Measurements from ENCODE around the gene IL1RAPL2.
"Not testable (repeated sequence)": the region's sequence is repeated elsewhere in the genome, so short reads cannot be mapped to it uniquely, and the experiment has no call there.

The IL1RAPL2 gene

DNA sequence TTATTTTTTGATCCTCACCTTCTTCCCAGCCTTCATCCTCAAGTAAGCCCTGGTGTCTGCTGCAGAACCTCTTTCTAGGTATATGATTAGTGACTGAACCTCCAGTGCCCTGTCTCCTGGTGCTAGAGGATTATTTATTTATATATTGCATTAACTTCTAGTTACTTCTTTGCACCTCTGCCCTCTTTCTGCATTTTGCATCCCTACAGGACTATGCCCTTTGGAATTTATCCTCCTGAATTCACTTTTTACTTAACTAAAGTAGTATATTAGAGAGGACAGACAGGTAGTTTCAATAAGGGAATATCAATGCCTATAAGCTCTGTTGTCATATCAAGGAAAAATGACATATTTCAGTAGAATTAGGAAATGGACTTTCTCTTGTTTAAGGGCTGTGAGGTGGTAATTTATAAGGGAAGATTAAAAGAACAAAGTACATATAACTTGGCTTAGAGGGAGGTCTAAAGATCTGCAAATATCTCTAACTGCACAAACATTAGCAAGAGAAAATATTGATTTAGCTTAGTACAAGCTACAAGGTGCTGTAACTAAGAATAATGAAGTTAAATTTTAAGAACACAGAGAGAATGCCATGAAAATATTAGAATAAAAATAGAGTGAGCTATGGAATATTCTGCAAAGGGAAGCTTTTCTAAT, 472.8 kb downstream of the IL1RAPL2 start:
- no peak for DNase-seq

DNA sequence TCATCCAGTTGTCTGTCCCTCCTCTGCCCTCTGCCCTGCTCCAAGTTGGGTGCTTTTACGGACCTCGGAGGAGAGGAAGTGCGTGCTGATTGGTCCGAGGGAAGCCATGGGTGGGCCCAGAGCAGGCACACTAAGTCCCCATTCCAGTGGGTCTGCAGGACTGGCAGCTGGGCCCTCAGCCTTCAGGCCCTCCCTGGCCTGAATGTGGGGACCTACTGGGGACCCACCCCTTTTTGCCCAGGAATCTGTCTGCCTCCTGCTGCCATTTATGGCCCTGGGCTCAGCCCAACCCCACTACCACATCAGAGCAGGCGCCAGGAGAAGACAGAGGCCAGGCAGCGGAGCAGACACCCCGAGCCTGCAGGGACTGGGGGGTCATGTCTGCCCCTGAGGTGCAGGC, 484.9 kb downstream of the IL1RAPL2 start:
- no peak for DNase-seq

DNA sequence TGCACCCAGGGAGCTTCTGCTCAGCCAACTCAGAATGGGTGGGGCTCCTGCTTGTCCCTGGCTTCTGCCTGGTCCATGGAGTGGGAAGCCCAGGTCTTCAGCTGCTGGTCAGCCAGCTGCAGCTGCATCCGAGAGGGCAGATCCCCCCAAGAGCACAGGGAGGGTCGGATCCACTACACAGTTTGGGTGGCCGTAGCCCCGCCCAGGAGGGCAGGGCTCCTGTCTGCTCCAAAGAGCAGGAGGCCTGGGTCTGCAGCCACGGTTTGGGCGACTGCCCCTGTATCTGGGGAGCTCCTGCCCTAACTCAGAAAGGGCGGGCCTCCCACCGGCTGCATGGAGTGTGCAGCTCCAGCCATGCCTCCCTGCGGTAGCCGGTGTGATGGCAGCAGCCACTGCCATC, 485.4 kb downstream of the IL1RAPL2 start:
- no peak for DNase-seq

DNA sequence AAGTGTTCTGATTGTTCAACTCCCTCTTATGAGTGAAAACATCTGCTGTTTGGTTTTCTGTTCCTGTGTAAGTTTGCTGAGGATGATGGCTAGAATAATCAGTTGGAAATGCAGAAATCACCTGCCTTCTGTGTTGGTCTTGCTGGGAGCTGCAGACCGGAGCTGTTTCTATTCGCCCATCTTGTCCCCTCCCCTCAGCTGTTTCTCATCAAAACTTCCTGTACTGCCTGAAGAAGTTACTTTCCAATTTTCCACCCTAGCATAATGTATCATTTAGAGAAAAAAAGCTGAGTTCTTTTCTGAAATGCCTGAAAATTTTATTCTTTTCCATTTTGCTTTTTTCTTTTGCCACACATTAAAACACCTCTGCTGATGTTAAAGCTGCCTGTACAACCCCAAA, 486.9 kb downstream of the IL1RAPL2 start:
- DNase-seq: no peak

DNA sequence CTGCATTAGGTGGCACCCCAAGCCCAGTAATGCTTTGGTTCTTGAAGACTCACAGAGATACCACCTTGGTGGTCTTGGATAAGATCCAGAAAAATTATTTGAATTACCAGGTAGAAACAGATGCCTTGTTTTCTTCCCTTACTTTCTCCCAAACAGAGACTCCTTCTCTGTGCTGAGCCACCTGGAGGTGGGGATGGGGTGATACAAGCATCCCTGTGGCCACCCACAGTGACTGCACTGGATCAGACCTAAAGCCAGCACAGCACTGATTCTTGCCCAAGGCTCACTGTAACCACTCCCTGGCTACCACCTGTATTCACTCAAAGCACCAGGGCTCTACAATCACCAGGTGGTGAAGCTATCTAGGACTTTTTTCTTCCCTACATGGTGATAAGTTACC, 497.7 kb downstream of the IL1RAPL2 start:
- DNase-seq: no peak

DNA sequence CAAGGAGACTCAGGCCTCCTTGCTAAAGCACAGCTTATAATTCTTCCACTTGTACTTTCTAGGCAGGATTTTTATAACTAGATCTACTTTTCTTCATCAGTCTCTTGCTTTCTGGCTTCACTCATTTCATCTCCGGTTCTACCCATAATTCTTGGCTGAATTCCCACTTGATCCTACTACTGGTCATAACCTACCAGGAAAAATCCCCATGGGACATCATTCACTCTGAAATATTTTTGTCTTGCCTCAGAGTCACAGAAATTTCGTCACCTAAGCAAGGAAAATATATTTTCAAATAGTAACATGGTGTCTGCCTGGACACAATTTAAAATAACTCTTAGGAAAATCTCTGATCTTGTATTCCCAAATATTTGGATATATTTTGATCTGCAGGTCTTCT, 532.2 kb downstream of the IL1RAPL2 start:
- DNase-seq: no peak

DNA sequence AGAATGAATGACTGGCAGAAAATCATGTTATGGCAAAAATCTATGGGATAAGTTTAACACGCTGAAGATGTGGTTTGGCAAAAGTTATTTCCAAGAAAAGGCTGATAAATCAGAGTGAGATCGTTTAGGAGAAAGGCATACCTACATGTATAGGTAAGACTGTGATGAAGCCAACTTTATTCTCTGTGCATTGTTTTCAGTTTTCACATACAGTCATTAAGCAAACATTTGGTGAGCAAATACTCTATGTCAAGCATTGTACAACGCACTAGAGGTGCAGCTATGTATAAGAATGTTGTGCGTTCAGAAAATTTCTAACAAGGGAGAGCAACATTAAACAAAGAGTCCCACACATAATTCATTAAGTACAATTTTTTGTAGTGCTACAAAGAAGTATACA, 532.8 kb downstream of the IL1RAPL2 start:
- no peak for DNase-seq

DNA sequence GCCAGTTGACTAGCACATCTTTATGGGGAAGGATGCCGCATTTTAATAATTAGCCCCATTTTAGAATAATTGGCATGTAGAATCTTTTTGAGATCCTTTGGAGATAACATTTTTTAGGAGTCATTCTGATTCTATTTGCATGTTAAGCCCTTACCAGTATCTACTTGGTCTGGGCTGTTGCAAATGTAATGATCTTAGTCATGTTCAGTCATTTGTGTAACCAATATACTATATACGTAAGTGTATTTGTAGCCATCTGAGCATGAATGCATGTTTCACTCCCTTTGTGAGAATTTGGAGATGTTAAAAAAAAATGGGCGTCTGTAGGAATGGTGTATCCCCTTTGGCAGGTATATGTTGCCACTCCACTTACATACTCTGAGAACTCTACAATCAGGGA, 535.4 kb downstream of the IL1RAPL2 start:
- DNase-seq: no peak

DNA sequence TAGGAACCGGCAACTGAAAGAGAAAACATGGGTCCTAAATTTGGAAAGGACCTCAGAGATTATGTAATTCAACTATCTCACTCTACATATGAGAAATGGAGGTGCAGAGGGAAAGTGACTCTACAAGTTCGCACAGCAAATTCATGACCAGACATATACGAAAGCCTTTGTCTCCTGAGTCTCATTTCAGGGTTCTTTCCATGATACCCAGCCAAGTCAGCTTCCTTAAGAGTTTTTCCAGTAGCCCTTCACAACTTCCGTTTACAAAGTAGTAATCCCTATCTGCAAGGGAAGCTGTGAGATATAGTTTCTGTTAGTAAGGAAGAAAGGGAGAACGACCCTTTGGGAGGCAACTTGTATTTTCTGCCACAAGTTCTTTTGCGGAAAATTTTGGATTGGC, 543.9 kb downstream of the IL1RAPL2 start:
- no peak for DNase-seq

DNA sequence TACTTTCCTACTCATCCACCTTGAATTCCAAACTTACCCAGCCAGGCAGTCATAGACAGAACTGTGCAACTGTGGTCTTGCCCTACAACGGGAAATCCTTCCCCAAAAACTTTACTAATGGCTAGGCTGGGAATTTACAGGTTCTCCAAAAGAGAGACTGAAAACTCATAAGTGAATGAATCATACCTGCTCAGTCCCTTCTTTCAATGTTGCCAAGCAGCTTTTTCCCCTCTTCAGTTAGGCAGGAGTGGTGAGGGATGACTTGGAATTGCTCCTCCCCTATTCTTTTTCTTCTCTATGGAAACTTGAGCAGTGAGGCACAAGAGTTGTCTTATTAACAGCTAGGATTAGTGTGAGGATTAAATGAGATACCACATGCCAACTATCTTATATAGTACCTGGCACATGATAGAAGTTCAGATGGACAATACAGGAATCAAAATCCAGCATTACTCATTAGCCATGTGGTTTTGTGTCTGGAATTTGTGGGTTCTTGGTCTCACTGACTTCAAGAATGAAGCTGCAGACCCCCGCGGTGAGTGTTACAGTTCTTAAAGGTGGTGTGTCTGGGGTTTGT, 548.6 kb downstream of the IL1RAPL2 start:
- DNase-seq: no peak

DNA sequence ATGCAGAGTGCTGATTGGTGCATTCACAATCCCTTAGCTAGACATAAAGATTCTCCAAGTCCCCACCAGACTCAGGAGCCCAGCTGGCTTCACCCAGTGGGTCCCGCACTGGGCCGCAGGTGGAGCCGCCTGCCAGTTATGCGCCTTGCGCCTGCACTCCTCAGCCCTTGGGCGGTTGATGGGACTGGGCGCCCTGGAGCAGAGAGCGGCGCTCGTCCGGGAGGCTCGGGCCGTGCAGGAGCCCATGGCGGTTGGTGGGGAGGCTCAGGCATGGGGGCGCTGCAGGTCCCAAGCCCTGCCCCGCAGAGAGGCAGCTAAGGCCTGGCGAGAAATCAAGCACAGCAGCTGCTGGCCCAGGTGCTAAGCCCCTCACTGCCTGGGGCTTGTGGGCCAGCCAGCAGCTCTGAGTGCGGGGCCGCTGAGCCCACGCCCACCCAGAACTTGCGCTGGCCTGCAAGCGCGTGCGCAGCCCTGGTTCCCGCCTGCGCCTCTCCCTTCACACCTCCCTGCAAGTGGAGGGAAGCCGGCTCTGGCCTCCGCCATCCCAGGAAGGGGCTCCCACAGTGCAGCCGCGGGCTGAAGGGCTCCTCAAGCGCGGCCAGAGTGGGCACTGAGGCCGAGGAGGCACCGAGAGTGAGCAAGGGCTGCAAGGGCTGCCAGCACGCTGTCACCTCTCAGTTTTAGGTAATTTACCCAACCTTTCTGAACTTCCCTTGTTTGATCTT, 549.8 kb downstream of the IL1RAPL2 start:
- not testable (repeated sequence) for DNase-seq

DNA sequence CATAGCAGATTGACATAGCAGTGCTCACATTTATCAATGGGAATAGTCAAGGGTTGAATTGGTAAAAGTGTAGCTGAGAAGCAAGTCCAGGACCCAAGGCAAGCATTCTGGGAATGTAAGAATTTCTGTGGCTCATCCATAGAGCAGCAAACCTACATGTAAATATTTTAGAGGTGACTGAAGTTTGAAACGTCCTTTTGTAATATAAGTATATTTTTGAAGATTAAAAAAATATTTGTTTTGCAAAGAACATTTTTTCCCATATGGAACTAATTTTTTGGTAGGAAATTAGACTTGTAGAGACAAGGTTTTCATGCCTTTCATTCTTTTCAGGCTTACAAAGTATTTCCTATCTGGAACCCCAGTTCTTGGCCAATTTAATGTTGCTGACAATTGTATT, 550.5 kb downstream of the IL1RAPL2 start:
- DNase-seq: no peak

DNA sequence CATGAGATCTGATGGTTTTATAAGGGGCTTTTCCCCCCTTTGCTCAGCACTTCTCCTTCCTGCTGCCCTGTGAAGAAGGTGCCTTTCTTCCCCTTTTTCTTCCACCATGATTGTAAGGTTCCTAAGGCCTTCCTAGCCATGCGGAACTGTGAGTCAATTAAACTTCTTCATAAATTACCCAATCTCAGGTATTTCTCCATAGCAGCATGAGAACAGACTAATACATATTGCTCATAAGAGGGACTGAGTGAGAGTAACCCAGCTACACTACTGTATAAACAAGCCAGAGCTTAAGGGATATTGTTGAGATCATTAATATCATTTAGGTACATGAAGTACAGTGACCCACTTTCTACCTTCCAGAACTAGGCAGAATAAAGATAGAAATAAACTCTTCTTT, 551.6 kb downstream of the IL1RAPL2 start:
- DNase-seq: no peak

DNA sequence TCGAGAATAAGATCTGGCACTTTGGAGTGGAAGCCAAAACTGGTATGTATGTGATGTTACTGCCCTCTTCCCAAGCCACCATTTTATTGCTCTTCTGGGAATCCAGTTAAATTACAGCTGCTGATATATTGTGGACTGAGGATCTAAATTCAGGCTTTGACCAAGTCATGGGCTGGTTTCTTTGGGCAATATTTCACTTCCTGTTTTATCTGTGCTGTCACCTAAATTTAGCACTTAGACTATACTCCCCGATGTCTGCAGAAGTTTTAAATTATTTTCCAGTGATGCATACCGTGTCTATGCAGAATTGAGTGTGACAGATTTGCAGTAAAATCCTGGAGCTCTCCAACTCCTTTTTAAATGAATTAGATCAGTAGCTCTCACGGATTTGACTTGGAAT, 554.5 kb downstream of the IL1RAPL2 start:
- no peak for DNase-seq

DNA sequence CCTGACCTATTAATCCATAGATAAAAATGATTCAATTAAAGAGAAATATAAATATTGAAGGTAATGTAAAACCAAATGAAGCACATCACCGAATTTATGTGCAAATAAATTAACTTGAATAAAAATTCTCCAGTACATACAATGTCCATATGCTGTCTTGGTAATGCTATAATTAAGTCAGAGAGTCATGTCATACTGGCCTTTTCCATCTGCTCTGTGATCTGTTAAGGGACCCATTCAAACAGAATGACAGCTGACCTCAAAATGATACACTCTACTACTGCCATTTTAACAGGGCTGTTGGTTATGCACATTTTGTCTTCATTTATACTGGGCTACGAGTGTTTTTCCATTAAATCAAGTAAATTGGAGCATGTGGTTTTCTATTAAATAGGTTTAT, 555.2 kb downstream of the IL1RAPL2 start:
- no peak for DNase-seq

DNA sequence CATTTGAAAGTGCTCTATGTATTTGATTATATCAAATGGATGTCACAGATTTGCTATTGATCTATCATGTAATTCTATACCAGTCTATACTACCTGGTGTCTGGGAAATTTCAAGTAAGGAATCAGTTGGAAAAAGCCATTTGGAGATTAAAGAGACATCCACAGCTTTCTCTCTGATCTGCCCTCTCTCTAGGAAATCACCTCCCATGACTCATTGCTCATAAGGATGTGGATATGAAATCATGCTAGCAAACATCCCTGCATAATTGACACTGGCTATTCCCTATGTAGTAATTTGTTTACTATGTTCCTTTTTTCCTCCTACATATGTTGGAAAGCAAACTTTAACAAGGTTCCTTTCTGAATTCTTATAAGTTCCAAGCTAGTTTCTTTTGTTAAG, 560.2 kb downstream of the IL1RAPL2 start:
- no peak for DNase-seq

DNA sequence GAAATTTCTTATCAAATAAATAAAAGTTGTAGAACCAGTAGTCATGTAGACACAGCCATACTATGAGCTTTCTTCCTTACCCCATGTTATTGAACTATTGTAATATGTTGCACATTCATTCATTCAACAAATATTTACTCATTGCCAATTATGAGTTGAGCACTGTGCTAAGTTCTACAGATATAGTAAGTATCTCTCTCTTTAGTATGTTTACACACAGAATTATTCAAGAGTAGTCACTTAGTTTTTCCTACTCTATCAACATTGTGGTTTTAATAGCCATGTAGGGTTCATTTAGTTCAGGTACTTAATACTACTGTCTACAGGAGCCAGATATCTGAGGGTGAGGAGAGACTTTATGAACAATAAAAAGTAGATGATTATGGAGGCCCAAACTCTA, 568.3 kb downstream of the IL1RAPL2 start:
- no peak for DNase-seq

DNA sequence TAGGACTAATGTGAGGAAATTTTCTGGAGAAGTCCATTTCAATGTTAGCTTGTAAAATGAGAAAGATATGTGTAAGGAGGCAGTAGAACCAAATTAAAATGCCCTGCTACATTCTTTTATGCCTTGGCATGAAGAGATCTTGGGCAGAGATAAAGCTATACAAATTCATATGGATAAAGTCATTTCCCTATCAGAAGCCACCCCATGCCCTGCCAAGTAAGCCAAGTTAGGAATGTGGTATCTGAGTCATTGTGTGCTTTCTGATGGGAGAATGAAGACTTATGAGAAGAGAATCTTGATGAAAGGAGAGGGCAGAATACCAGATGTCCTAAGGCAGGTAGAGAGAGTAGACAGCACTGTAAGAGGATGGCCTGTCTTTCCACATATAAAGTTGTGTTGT, 570.8 kb downstream of the IL1RAPL2 start:
- no peak for DNase-seq

DNA sequence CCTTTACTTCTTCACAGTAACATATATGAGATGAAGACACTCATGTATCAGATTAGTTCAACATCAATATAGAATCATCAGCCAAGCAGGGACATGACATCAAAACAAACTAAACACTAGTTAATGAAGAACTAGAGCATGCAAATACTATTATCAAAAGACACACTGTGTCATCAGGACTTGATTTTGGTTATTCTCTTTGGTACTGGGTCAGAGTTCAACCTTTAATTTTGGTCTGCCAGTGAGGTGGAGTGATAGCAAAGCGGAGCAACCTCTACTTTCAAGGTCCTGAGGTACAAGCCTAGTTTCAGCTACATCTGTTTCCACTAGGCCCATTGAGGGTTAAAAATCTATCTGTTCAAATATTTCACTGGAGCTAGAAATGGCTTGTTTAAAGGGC, 584.0 kb downstream of the IL1RAPL2 start:
- no peak for DNase-seq

DNA sequence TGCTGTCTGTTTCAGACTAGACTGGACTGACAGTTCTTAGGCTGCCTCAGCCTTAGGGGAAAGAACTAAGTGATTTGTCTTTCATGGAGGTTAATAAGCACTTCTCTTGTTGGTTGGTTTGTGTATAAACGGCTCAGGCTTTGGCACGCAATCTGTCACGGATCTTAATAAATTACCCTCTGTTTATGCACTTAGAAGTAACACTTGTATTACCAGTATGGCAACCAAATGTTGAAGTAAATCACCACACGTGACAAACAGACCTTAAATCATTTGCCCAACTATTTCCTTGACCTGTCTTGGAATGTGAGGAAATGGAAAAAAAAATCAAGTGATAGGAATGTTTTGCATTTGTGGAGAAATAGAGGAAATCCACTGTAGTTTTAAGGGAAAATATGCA, 584.6 kb downstream of the IL1RAPL2 start:
- DNase-seq: no peak

DNA sequence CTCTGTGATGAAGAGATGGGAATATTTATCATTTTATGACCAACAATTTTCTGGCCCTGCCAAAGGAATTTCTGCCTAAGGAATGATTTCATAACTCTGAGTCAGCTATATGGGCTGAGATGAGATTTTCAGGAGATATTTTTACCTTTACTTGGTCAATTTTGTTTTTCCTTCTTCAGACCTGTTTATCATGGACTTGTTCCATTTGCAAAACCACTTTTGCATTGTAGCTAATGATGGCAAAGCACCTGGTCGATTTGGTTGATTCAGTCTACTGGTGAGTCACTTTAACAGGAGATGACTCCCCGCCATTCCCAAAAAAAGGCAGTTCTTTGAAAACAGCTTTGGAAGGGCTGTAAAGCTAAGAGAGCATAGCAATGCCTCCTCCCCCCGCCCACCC, 601.2 kb downstream of the IL1RAPL2 start:
- DNase-seq: no peak

DNA sequence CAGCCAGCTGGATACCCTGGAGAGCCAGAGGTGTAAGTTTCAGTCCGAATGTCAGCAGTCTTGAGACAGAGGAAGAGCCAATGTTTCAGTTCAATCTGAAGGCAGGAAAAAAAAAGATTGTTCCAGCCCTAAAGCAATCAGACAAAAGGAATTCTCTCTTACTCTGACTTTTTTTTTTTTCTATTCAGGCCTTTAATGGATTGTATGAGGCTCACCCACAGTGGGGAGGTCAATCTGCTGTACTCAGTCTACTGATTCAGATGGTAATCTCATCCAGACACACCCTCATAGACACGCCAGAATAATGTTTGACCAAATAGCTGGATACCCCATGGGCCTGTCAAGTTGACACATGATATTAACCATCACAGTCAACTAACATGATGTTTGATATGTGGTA, 602.6 kb downstream of the IL1RAPL2 start:
- no peak for DNase-seq

DNA sequence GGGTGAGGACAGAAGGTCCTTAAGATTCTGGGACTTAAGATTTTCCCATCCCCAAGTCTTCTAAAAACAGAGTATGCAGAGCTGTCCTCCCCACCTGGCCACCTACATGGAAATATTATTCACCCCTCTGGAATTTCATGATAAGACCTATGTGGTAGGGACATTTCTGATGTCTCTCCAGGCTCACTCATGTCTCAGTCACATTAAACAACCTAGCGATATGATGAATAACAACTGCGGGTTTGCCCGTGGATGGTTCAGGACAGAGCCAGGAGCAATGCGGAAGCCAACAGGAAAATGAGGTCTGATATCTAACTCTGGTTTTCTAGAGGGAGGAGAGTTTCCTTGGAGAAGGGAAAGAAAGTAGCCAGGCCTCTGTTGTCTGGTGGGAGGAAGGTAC, 607.1 kb downstream of the IL1RAPL2 start:
- no peak for DNase-seq

DNA sequence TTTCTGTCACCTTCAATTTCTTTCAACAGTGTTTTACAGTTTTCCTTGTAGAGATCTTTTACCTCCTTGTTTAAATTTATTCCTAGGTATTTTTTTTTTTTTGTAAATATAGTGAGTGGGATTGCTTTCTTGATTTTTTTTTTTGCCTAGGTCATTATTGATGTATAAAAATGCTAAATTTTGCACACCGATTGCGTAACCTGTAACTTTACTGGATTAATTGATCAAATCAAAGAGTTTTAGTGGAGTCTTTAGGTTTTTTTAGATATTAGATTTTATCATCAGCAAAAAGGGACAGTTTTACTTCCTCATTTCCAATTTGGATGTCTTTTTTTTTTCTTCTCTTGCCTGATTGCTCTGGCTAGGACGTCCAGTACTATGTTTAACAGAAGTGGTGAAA, 613.6 kb downstream of the IL1RAPL2 start:
- no peak for DNase-seq
